ENCODE measurements around the gene KRTAP9-1. TPM values are rescaled to one million over a fixed set of nuclear protein-coding genes. Genes with fewer than 3 reads are reported as not detected.

KRTAP9-1 gene
- total RNA-seq, 1 donor from 2014 or later: not detected

DNA sequence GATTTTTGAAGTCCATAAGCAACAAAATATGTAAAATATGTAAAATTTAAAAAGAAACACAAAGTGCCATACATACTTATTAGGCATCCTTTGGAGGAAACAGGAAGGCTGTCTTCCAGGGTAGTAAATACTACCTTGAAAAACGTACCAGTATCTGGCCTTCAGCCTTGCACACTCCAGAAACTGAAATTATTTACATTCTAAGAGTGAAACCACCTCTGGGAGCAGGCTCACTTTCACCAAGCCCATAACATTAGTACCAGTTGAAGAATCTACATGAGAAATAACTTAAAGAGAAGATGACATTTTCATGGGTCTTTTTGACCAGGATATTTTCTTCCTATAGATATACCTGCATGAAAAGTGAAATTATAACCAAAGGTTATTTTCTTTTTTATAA, 6.4 kb downstream of the KRTAP9-1 start:
- no peaks in the 10 kb centered on the region for H3K4me1 Mint-ChIP-seq (ENCODE audit: low read depth, unreplicated experiment)

DNA sequence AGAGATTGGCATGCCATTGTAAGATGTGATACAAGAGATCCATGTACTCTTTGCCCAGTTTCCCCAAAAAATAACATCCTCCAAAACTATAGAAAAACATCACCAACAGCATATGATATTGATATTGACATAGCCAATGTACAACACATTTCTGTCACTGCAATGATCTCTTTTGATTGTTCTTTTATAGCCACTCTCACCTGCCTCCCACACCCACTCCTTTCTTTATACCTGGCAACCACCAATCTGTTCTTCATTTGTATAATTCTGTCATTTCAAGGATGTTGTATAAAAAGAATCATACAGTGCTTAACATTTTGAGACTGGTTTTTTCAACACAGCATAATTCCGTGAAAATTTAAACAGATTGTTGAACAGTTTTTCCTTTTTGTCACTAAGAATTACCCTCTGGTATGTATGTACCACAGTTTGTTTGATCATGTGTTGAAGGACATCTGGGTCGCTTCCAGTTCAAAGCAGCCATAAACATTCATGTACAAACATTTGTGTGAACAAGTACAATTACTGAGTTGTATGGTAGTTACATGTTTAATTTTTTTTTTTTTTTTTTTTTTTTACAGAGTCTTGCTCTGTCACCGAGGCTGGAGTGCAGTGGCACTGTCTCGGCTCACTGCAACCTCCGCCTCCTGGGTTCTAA, 9.9 kb downstream of the KRTAP9-1 start:
- no peaks in the 10 kb centered on the region for H3K4me1 Mint-ChIP-seq (ENCODE audit: low read depth, unreplicated experiment)

More for the DNA sequence above, 6.4 kb downstream of the KRTAP9-1 start:
- H3K27ac Mint-ChIP-seq (ENCODE audit: unreplicated experiment): no peak overlapping the region
- peaks cover 4% of the 10 kb centered on the region for H3K9me3 Mint-ChIP-seq (ENCODE audit: unreplicated experiment)
- H3K4me3 Mint-ChIP-seq (ENCODE audit: unreplicated experiment): no peak overlapping the region
- TF ChIP-seq, protein P1, sequence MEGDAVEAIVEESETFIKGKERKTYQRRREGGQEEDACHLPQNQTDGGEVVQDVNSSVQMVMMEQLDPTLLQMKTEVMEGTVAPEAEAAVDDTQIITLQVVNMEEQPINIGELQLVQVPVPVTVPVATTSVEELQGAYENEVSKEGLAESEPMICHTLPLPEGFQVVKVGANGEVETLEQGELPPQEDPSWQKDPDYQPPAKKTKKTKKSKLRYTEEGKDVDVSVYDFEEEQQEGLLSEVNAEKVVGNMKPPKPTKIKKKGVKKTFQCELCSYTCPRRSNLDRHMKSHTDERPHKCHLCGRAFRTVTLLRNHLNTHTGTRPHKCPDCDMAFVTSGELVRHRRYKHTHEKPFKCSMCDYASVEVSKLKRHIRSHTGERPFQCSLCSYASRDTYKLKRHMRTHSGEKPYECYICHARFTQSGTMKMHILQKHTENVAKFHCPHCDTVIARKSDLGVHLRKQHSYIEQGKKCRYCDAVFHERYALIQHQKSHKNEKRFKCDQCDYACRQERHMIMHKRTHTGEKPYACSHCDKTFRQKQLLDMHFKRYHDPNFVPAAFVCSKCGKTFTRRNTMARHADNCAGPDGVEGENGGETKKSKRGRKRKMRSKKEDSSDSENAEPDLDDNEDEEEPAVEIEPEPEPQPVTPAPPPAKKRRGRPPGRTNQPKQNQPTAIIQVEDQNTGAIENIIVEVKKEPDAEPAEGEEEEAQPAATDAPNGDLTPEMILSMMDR (IDR thresholded peaks at IDR 0.05; ENCODE audit: partially characterized antibody, unreplicated experiment): no peak
- H3K27me3 Mint-ChIP-seq (ENCODE audit: unreplicated experiment): peaks cover 2% of the 10 kb centered on the region
- DNase-seq: no peak
- peaks cover 5% of the 10 kb centered on the region for H3K36me3 Mint-ChIP-seq (ENCODE audit: unreplicated experiment)

GRCh38 chr17:41211845-41212466, 22.3 kb downstream of the KRTAP9-1 start:
- Mint-ChIP-seq H3K9me3 (ENCODE audit: unreplicated experiment) (peaks cover 3% of the 10 kb centered on the region), H3K36me3 (ENCODE audit: unreplicated experiment) (no peaks in the 10 kb centered on the region), H3K4me1 (ENCODE audit: low read depth, unreplicated experiment) (peaks cover 2% of the 10 kb centered on the region), H3K27ac (ENCODE audit: unreplicated experiment) (no peak overlapping the region), H3K27me3 (ENCODE audit: unreplicated experiment) (peaks cover 6% of the 10 kb centered on the region), H3K4me3 (ENCODE audit: unreplicated experiment) (no peak overlapping the region)
- no peak for DNase-seq
- TF ChIP-seq, protein P1 (IDR thresholded peaks at IDR 0.05; ENCODE audit: partially characterized antibody, unreplicated experiment): no peak

More for the DNA sequence above, 9.9 kb downstream of the KRTAP9-1 start:
- Mint-ChIP-seq H3K4me3 (ENCODE audit: unreplicated experiment) (no peak overlapping the region), H3K9me3 (ENCODE audit: unreplicated experiment) (peaks cover 4% of the 10 kb centered on the region), H3K36me3 (ENCODE audit: unreplicated experiment) (peaks cover 5% of the 10 kb centered on the region), H3K27me3 (ENCODE audit: unreplicated experiment) (no peaks in the 10 kb centered on the region), H3K27ac (ENCODE audit: unreplicated experiment) (no peak overlapping the region)
- TF ChIP-seq, protein P1 (IDR thresholded peaks at IDR 0.05; ENCODE audit: partially characterized antibody, unreplicated experiment): no peak
- DNase-seq: no peak

- Mint-ChIP-seq H3K27me3 (ENCODE audit: unreplicated experiment) (peaks cover 6% of the 10 kb centered on the region), H3K27ac (ENCODE audit: unreplicated experiment) (peak overlapping the region; percentile 12), H3K36me3 (ENCODE audit: unreplicated experiment) (no peaks in the 10 kb centered on the region), H3K4me1 (ENCODE audit: low read depth, unreplicated experiment) (peaks cover 2% of the 10 kb centered on the region), H3K4me3 (ENCODE audit: unreplicated experiment) (no peak overlapping the region), H3K9me3 (ENCODE audit: unreplicated experiment) (peaks cover 3% of the 10 kb centered on the region)
- DNase-seq: peak; percentile 17
- TF ChIP-seq, protein P1 (IDR thresholded peaks at IDR 0.05; ENCODE audit: partially characterized antibody, unreplicated experiment): no peak
These were observed 23.0 kb downstream of the KRTAP9-1 start for GRCh38 chr17:41212524-41213169.

GRCh38 chr17:41215681-41216080, 26.0 kb downstream of the KRTAP9-1 start:
- TF ChIP-seq, protein P1 (IDR thresholded peaks at IDR 0.05; ENCODE audit: partially characterized antibody, unreplicated experiment): no peak
- Mint-ChIP-seq H3K4me1 (ENCODE audit: low read depth, unreplicated experiment) (peaks cover 2% of the 10 kb centered on the region), H3K27me3 (ENCODE audit: unreplicated experiment) (peaks cover 6% of the 10 kb centered on the region), H3K36me3 (ENCODE audit: unreplicated experiment) (no peaks in the 10 kb centered on the region), H3K9me3 (ENCODE audit: unreplicated experiment) (peaks cover 1% of the 10 kb centered on the region), H3K27ac (ENCODE audit: unreplicated experiment) (no peak overlapping the region), H3K4me3 (ENCODE audit: unreplicated experiment) (no peak overlapping the region)
- no peak for DNase-seq
